NCI-H2081 treated with DMSO at 0.1 percent for 48 hours (cell line): ENCODE results near the gene PUS1.

ENCODE experiments used
- DNase-seq: peaks from one replicate; lab custom pipeline; 2025; lab: John Stamatoyannopoulos, UW

PUS1 gene

DNA sequence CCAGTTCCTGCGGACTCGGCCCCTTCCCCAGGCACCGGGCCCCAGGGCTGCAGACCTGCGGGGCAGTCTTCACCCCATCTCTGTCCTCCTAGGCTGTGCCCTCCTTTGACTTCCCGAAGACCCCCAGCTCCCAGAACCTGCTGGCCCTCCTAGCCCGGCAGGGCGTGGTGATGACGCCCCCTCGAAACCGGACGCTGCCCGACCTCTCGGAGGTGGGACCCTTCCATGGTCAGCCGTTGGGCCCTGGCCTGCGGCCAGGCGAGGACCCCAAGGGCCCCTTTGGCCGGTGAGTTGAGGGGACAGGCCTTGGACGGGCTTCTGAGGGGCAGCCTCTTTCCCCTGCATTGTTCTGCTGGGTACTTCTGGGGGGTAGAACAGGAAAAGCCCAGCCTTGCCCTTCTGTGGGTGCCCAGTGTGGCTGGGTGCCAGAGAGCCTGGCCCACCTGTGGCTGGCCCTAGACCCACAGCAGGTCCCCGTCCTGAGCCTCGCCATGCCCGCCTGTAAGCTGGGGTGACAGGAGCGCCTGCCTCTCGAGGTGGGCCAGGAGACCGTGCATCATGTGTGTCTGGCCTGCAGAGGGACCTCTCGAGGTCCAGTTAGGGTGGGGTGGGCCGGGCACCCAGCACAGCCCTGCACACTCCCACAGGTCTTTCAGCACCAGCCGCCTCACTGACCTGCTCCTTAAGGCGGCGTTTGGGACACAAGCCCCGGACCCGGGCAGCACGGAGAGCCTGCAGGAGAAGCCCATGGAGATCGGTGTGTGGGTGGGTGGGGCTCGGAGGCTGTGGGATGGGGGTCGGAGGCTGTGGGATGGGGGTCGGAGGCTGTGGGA is 12.6 kb upstream of the PUS1 start:
- no peak for DNase-seq

DNA sequence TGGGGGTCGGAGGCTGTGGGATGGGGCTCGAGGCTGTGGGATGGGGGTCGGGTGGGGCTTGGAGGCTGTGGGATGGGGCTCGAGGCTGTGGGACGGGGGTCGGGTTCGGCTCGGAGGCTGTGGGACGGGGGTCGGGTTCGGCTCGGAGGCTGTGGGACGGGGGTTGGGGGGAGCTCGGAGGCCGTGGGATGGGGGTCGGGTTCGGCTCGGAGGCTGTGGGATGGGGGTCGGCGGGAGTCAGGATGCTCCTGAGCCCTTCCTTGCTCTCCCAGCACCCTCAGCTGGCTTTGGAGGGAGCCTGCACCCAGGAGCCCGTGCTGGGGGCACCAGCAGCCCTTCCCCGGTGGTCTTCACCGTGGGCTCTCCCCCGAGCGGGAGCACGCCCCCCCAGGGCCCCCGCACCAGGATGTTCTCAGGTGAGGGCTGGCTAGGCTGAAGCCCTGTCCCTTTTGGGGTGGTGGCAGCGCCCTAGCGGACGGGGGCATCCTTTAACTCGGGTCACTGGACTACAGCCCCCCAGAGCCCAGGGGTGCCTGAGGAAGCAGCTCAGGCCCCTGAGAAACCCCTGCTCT is 11.9 kb upstream of the PUS1 start:
- DNase-seq = no peak

DNA sequence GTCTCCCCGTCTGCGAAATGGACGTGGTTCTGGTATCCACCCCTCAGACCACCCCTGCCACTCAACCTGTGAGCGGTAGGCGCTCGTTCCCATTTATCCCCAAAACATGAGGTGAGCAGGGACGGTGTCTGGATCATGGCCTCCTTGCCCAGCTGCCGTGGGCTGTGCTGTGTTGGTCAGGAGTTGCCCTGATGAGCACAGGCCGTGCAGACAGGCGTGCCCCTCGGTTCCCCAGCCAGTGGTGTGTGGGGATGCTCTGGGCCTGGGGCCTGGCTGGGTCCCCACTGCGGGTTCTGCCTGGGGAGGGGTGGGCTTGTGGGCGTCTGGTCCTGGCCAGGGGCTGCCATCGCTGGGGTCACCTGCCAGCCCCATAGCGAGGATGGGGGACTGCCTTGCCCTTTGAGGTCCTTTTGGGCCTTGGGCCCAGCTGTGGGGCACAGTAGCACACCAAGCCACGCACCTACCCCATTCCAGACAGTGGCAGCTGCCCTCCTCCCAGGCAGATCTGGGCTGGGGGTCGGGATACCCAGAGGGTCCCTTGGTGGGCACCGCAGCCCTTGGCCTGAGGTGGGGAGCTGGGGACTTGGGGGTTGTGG is 11.3 kb upstream of the PUS1 start:
- DNase-seq = no peak

- no peak for DNase-seq
These were observed 10.6 kb upstream of the PUS1 start for GRCh38 chr12:131918311-131919050.

GRCh38 chr12:131919051-131919347 is 10.1 kb upstream of the PUS1 start:
- DNase-seq = no peak

GRCh38 chr12:131919366-131920156 is 9.5 kb upstream of the PUS1 start:
- no peak for DNase-seq

- DNase-seq = no peak
These were observed 8.9 kb upstream of the PUS1 start for GRCh38 chr12:131920157-131920508.

DNA sequence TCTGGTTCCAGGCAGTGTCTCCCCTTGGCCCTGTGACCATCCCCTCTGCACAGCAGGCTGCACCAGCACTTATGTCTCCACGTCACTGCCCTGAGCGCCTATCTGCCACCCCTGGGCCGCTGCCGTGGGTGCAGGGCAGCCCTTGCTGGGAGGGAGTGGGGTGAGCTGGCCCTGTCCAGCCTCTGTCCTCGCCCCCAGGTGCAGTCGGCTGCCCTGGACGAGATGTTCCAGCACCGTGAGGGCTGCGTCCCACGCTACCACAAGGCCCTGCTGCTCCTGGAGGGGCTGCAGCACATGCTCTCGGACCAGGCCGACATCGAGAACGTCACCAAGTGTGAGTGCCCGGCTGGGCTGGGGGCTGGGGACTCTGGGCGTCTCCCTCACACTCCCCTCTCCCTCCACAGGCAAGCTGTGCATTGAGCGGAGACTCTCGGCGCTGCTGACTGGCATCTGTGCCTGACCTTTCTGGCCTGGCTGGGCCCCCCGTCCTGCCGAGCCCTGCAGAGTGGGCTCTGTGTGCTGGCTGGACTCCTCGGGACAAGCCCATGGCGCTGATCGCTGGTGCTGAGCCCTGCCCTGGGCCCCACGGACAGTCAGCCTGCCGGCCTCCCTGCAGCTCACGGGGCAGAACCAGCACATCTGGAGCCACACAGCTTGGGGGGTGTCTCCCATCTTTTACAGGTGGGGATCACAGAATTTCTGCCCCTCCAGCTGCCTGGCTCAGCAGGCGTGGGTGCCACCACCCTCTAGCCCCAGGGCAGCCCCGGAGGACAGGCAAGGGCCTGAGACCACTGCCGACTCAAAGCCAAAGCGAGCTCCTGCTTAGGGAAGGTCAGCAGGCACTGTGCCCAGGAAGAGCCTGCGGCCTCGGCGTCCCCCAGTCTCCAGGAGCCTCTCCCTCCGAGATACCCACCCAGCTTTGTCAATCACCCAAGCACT is 7.9 kb upstream of the PUS1 start:
- no peak for DNase-seq

DNA sequence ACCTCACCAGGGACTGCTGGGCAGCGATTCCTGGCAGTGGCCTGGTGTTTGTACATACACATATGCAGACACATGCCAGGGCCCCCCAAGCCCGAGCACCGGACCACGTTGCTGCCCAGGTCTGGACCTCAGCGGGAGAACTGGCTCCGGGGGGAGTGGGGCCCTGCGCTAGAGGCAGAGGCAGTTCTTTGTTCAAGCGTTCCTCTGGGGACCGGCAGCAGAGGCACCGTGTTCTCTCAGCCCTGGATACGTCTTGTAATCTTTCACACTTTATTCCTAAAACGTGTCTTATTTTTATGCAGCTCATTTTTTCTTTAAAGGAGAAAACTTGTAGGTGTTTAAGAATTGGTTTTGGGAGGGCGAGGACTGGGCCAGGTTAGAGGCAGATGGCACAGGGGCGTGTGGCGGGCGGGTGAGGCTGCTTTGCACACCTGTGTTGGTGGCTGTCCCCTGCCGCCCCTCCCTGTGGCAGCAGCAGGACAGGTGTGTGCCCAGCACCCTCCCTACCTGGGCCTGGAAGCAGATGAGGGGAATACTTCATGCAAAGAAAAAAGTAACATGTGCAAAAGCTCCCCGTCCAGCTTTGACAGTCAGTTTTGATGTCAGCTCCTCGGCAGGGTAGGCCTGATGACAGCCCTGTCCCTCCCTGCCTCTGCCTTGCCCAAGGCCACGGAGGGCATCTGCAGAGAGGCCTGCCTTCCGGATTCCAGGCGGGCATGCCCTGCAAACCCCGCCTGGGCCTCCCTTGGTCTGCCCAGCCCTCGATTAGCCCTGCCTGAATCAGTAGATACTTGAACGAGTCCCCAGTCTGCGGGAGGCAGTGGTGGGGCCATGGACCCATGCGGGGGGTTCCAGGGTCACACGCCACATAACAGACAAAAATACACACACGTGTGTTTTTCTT is 7.0 kb upstream of the PUS1 start:
- no peak for DNase-seq

GRCh38 chr12:131922772-131923171 is 6.3 kb upstream of the PUS1 start:
- DNase-seq = no peak

DNA sequence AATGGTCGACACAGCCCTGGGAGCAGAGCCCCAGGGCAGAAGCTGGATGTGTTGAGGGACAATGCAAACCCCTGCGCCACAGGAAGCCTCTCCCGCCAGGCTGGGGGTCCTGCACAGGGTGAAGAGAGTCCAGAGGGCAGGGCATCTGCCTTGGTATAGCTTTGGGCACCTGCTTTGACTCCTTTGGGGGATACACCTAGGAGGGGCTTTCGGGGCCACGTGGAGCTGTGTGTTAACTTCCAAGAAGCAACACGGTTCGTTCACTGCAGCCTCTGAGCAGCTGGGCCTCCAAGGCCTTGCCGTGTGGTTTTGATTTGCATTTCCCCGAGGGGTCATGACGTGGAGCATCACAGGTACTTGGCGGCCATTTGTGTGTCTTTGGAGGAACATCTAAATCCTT is 5.8 kb upstream of the PUS1 start:
- no peak for DNase-seq

DNA sequence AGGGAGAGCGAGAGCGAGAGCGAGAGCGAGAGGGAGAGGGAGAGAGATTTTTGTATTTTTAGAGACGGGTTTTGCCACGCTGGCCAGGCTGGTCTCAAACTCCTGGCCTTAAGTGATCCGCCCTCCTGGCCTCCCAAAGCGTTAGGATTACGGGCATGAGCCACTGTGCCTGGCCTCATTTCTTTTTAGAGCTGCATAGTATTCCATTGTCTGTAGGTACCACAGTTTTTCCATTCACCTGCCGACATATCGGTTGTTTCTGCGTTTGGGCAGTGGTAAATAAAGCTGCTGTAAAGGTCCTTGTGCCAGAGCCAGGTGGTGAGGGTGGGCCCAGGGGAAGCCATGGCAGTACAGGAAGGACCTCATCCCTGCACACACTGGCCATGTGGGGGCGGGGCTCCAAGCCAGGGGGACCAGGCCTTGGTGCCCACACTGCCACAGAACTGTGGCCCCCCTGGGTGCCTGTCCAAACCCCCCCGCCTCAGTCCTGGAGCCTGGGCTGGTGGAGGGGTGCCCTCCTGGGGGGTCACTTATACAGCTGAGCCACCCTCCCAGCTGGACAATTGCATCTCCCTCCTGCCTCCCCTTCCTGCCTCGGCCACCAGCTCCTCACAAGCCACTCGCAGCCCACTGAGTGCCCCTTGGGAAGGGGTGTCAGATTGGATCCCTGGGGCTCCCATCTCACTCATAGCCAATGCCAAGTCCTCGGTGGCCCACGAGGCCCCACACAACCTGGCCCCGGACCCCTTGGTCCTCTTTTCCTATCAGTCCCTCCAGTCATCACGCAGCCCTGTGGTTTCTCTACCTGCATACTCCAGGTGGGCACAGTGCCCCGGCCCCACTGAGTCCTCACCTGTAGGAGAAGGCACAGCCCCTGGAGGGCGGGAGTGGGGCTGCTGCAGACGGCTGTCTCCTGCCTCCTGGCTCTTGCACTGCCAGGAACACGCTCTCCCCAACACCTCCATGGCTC is 1.7 kb upstream of the PUS1 start:
- DNase-seq = no peak

GRCh38 chr12:131928080-131928710 is 881 bp upstream of the PUS1 start:
- DNase-seq = no peak

DNA sequence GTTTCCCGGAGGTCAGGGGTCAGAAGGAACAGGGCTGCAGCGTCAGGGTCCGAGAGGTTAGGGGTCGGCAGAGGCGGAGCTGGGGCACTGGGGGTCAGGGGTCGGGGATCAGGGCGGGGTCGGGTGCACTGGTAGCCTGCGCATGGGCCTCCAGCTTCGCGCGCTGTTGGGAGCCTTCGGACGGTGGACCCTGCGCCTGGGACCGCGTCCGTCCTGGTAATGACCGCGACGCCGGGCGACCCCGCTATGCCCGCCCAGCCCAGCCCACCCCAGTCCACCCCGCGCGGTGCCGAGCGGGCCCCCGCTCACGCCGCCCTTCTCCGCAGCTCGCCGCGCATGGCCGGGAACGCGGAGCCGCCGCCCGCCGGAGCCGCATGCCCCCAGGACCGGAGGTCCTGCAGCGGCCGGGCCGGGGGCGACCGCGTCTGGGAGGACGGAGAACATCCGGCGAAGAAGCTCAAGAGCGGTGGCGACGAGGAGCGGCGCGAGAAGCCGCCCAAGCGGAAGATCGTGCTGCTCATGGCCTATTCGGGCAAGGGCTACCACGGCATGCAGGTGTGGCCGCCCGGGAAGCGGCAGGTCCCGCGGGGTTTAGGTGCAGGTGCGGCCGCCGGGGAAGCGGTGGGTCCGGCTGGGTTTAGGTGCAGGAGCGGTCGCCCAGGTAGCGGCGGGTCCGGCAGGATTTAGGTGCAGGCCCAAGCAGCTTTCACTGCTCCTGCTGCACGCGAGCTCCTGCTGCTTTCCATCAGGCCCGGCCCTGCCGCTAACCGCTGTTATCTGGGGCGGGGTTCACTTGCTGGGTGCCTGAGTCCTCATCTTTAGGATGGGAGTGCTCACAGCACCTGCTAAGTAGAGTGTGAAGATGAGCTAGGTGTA is 743 bp downstream of the PUS1 start:
- DNase-seq = no peak

- no peak for DNase-seq
These were observed 1.4 kb downstream of the PUS1 start for GRCh38 chr12:131930510-131930909.

DNA sequence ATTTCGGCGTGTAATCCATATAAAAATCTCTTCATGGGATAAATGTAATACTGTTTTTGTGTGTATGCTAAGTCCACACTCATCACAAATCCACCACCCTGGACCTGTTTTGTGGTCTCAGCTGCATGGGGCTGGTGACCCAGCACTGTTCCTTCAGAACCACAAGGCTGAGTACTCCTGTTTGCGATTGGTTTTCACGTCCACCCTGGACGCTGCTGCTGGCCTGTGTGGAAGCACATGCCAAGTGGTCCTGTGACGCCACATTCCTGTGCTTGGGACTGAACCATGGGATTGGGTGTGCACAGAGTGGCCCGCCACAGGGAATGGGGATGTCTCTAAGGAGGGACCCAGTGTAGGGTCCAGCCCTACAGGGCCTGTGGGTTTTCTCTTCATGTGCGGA is 4.3 kb downstream of the PUS1 start:
- no peak for DNase-seq

GRCh38 chr12:131934535-131934934 is 5.5 kb downstream of the PUS1 start:
- DNase-seq = no peak
